Suppressor macrophage treated with lipopolysaccharide for 4 hours (primary cell): ENCODE data around the gene FUBP3.

Source experiments
- DNase-seq: peaks from one replicate; pipeline ENCODE4 v3.0.0-alpha.2; 2020

Gene FUBP3, protein sequence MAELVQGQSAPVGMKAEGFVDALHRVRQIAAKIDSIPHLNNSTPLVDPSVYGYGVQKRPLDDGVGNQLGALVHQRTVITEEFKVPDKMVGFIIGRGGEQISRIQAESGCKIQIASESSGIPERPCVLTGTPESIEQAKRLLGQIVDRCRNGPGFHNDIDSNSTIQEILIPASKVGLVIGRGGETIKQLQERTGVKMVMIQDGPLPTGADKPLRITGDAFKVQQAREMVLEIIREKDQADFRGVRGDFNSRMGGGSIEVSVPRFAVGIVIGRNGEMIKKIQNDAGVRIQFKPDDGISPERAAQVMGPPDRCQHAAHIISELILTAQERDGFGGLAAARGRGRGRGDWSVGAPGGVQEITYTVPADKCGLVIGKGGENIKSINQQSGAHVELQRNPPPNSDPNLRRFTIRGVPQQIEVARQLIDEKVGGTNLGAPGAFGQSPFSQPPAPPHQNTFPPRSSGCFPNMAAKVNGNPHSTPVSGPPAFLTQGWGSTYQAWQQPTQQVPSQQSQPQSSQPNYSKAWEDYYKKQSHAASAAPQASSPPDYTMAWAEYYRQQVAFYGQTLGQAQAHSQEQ

DNA sequence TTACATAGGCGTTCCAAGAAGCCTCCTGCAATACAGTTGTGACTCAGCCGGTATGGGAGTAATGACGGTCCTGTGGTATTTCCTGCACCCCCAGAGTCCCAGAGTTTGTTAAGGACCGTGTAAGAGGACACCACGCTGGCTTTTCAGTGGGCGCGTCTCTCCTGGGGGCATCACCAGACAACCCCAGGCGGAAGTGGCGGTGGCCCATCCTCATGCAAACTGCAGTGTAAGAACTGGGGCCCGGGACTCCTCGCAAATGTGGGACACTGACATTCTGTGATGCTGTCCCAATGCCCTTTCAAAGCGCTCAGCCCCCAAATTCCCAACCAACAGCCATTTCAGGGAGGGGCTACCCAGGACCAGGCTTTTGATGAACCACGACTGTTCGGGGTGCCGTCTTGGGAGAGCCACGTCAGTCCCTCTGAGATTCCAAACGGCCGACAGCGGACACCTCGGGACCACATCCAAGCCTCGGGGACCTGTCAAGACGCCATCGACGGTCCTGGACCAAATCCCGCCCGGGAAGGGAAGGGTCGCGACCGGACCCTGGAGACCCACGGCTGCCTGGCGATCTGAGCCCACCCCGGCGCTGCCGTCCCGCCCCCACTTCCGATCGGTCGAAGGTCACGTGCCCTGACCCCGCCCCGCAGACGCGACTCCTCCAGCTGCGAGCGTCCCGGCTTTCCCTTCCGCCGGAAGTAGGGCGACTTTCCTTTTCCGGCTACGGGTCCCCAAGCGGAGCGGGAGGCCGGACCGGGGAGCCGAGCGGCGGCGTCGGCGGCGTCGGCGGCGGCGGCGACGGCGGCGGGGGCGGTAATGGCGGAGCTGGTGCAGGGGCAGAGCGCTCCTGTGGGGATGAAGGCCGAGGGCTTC is at the start of gene FUBP3:
TSS of gene FUBP3 (plus strand) at position 713 of the 873 bp plus-strand sequence. CDS start at position 817, 104 bp downstream.
- DNase-seq, result peak; percentile 95

DNA sequence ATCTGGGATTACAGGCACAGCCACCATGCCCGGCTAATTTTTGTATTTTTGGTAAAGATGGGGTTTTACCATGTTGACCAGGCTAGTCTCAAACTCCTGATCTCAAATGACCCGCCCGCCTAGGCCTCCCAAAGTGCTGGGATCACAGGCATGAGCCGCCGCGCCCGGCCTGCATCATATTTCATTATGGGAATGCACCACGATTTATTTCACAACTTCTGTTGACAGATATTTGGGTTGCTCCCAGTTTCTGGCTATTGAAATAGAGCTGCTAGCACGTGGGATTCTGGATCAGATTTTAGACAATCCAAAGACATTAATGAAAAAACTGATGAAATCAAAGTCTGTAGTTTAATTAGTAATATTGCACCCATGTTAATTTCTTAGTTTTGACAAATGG is 48.4 kb upstream of the FUBP3 start:
- no peak for DNase-seq

DNA sequence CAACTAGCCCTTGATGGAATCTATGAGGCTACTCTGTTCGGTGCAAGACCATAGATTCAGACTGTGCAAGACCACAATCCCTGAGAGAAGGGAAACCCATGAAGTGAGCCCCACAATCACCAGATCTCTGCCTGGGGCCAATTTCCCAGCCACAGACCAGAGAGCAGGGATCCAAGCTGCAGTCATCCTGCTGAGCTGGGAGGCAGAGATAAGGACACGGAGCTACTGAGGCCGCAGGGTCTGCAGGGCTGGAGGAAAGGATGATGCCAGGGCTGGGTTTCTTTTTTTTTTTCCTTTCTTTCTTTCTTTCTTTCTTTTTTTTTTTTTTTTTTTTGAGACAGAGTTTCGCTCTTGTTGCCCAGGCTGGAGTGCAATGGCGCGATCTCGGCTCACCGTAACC is 47.7 kb upstream of the FUBP3 start:
- DNase-seq, result no peak

DNA sequence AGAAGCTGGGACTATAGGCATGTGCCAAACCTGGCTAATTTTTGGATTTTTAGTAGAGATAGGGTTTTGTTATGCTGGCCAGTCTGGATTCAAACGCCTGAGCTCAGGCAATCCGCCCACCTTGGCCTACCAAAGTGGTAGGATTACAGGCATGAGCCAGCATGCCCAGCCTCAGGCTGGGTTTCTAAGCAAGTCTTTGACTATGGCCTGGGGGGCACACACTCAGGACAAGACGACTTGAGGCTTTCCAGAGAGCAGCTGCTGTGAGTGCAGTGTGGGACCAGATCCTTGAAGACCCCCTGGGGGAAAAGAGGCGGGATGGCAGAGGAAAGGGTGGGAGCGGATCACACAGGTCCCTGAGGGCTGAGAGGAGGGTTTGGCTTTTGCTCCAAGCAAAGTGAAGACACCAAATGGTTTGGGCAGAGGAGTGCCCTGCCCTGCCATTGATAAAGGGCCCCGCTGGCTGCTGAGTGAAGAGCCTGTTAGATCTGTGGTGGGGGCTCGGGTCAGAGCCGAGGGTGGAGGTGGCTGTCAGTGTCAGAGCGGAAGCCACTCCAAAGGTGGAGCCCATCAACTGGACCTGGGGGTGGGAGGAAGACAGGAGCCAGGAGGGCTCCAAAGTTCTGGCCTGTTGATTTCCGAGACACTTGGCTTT is 46.8 kb upstream of the FUBP3 start:
- DNase-seq, result no peak

DNA sequence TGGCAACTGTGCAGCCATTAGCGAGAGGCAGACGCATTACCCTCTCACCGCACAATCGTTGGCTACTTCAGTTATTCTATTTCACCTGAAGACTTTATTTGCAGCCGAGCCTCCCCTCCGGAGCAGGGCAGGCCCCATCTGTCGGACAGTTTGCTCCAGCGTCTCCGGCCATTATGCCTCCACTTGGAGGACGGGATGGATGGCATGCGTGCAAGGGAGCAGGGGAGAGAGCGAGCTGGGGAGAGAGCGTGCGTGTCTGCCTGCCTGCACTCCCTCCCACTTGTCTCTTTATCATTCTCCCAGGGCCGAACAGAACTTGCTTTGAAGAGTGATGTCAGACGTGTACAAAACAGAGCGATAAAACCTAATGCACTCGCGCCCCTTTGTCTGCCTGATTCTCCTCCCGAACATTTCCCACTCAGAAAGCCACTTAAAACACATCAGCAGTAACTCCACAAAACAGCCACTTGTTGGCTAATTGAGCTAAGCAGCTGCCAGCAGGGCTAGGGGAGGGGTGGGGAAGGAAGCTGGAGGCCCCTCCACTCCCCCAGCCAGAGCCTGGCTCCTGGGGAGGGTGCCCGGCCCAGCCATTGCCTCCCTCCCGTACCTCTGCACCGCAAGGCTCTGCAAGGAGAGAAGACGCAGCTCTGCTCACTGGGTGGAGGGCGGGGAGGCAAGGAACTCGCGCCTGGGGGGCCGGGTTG is 43.4 kb upstream of the FUBP3 start:
- DNase-seq, result no peak

DNA sequence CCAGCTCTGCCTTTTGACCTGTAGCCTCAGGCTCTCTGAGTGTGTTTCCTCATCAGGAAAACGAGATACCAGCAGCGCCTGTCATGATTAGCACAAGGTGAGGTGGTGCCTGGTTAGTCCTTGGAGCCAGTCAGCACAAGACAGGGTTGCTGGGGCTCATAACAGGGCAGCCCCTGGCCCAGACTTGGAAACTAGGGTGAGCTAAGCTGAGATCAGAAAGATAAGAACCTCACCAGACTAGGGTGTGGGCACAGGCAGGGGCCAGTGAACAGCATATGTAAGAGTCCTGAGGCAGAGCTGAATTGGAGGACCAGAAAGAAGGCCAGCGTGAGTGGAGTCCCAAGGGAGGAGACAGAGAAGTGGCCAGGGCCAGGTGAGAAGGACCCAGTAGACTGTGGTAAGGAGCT is 42.7 kb upstream of the FUBP3 start:
- DNase-seq, result no peak

DNA sequence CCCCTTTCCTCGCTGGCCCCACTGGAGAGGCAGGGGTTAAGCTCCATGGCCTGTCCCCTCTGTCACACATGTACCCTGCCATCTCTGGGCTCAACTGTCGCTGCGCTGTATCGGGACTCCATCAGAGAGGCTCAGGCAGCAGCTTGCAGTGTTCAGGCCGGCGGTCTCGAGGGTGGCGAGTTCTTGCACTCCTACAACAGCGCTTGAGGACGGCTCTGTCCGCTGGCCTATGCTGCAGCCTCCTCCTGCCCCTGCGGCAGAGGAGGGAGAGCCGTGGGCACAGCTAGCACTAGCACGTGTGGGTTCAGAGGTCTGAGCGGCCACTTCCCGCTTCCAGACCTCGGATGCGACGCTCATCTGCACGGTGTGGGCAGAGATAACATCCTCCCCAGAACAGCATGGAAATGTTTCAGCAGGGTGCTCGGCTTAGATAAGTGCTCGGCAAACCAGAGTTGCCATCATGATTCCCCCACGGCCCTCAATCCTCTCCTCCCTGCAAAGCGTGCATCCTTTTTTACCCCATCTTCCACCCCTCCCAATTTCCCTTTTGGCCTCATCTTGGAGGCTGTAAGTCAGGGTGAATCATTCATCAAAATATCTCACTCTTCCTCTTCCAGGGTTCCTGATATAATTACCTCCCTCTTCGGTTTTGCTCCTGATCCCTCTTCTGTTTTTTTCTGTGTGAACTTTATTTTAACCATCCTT is 41.9 kb upstream of the FUBP3 start:
- DNase-seq, result peak; percentile 20

DNA sequence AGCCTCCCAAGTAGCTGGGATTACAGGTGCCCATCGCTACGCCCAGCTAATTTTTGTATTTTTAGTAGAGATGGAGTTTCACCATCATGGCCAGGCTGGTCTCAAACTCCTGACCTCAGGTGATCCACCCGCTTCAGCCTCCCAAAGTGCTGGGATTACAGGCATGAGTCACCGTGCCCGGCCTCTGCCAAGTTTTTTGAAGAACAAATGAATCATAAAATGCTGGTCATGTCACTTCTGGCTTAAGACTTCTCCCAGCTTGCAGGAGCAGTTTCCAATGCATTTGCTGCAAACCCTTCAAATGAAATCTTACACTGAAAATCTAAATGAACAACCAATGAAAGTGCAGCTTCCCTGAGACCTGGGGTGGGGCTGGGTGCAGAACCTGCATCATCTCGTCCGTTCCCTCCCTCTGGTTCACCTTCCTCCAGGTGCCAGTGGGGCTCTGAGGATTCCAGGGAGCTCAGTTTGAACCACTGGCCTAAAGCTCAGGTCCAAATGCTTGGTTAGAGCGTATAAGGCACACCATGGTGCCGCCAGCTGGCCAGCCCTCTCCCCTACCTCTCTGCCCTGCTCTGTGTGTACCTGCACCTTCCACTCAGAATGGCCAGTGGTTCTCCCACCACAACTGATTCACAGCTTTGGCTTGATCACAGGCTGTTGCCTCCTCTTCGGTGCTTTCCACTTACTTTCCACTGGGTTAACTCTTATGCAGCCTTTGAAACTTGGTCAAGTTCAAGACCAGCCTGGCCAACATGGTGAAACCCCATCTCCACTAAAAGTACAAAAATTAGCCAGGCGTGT is 39.8 kb upstream of the FUBP3 start:
- no peak for DNase-seq

DNA sequence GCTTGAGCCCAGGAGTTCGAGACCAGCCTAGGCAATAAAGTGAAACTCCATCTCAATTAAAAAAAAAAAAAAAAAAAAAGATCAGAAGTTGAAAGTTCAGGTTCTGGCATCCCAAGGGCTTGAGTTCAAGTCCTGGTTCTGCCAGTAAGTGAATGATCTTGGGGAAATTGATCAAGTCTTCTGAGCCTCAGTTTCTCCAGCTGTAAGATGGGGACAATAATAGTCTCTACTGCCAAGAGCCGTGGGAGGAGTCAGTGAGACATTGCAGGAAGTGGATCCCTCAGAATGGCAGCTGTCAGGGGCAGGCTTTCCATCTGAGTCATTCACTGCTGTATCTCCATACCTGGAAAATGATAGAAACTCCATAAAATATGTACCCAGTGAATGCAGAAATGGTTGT is 37.8 kb upstream of the FUBP3 start:
- DNase-seq, result no peak

DNA sequence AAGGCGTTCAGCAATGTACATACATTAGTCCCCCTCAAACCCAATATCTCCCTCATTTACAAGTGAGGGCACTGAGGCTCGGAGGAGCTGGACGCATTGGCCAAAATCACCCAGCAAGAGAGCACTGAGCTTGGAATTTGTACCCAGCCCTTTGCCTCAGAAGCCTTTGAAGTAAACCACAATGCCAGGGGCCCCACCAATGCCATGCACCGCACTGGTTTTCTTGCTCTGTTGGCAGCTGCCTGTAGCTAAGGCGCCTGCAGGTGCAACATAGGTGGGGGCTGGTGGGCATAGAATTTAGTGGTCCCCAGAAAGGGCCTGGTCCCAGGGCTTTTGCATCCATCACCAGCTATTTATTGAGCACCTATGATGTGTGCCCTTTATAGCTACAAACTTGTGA is 37.3 kb upstream of the FUBP3 start:
- DNase-seq, result no peak

DNA sequence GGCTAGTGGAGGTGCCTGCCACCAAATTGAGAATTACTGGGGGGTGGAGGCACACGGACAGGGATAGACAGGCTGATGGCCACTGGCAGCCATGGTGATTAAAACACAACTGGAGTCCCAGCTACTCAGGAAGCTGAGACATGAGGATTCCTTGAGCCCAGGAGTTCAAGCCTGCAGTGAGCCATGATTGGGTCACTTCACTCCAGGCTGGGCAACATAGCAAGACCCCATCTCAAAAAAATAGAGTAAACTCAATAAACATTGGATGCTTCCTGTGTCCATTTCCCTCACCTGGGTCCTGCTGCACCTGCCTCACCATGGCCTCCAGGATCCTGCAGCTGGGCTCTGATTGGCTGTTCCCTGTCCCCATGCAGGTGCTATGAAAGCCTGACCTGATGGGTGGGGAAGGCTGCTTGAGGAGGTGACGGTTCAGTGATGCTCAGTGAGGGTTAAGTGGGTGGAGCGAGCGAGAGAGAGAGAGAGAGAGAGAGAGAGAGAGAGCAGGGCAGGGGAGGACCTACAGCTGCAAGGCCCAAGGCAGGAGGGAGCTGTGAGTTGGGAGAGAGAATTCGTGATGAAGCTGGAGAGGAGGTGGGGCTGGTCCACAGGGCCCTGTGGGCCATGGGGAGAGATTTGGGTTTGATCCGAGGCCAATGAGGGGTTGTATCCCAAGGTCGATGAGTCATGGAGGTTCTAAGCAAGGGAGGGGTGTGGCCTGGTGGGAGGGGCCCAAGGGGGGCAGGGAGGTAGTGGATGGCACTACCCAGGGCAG is 36.7 kb upstream of the FUBP3 start:
- DNase-seq, result no peak

DNA sequence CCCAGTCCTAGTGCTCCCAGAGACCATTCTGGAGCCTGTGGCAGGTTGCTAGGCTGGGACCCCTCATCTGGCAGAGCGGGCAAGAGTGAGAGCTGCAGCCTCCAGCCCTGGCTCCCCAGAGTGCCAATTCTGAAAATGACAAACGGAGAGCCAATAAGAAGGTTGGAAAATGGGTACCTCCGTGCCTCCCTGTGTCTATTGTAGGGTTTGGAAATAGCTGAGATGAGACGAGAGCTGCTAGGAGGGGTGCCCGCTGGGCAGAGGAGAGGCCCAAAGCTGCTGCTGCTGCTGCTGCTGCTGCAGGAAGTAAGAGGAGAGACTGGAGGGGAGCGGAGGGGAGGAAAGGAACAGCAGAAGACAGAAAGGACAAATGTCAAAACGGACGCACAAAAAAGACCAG is 36.0 kb upstream of the FUBP3 start:
- DNase-seq, result no peak

DNA sequence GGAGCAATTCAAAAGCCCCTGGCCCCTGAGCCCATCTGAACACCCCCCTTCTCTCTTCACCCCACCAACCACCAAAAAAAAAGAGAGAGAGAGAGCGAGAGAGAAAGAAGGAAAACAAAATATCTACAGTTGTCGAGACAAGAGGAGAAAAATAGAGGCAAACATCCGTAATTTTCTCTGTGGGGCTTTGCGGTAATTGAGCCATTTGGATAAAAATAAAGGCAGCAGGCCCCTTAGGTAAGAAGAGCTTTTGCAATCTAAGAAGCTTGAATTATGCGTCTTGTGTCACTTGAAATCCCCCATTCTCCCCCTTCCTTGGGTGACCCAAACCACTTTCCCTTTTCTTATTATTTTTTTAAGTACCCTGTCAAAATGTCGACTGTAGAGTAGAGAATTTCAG is 35.5 kb upstream of the FUBP3 start:
- no peak for DNase-seq

DNA sequence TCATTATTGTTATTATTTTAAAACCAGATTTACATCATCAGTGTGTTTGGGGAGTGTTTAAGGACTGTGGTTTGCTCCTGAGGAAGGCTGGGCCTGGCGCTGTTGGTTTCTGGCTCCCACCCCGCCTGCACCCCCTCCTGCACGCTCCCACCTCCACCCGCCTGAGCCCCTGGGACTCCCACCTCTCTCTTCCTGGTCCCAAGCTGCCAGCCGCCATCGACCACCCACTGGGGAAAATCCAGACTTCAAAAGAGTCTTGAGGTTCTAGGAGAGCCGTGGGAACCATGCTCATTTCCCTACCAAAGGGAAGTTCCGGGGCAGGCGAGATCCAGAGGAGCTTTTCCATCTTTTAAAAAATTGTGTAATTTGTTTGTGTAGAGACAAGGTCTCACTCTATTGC is 35.0 kb upstream of the FUBP3 start:
- no peak for DNase-seq

DNA sequence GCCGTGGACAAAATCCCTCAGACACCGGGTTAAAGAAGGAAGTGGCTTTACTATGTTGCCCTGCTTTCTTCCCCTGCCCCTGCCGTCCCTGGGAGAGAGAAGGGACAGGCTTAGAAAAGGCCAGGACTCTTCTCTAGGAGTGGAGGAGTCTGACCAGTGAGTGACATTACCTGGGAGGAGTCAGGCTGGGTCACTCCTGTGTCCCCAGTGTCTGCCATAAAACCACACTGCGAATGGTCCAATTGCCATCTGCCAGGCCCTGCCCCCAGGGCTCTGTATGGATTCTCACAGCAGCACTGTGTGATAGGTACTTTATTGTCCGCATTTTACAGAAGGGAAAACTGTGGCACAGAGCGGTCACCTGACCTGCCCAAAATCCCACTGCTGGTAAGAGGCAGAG is 31.3 kb upstream of the FUBP3 start:
- DNase-seq, result no peak

DNA sequence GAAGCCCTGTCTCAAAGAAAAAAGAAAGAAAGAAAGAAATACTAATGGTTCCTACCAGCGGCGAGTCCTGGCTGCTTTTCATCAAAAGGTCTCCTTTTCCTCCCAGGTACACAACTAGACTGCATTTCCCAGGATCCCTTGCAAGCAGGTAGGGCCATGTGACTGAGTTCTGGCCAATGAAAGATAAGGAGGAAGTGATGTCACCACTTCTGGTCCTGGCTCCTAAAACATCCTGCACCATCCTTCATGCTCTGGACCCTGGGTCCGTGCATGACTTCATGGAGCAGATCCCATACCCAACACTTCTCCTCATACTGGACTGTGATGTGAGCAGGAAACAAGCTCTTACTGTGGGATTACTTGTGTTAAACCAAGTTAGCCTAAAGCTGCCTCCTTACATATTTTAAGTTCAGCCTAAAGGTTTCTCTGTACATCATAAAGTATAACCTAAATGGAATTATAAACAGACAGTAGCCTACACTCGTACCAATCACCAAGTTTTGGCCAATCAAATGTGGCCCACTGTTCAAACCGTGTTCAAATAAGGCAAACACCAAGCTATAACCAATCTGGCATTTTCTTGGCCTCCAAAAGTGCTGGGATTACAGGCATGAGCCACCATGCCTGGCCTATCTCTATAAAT is 30.2 kb upstream of the FUBP3 start:
- DNase-seq, result no peak

DNA sequence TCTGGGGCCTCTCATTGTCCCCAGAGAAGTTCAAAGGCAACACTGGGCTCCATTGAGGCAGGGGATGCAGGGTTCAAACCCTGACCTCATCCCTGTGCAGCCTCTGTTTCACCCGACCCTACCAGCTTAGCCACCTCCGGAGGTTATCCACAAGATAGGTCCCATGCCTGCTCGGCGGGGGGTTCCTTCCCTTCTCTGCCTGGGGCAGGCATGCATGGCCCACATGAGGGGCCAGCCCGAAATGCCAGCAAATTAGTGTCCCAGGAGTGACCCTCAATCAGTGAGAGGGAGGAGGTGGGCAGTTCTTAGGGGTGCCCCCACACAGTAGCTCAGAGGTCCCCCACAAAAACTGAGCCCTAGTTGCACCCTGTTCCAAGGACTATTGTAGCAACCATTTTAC is 24.8 kb upstream of the FUBP3 start:
- DNase-seq, result no peak

DNA sequence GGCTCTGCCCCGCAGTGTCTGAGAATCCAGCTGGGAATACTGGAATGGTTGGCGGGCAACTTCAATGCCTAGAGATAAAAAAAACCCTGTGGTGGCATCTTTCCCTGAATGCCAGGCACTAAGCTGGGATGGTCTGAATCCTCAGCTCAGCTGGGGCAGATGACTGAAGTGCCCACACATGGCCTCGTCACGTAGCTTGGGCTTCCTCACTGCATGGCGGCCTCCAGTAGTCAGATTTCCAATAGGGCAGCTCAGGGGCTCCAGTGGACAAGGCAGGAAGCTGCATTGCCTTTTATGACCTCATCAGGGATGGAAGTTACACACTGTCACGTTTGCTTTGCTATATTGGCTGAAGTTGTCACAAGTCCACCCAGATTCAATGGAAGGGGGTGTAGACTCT is 24.3 kb upstream of the FUBP3 start:
- no peak for DNase-seq

DNA sequence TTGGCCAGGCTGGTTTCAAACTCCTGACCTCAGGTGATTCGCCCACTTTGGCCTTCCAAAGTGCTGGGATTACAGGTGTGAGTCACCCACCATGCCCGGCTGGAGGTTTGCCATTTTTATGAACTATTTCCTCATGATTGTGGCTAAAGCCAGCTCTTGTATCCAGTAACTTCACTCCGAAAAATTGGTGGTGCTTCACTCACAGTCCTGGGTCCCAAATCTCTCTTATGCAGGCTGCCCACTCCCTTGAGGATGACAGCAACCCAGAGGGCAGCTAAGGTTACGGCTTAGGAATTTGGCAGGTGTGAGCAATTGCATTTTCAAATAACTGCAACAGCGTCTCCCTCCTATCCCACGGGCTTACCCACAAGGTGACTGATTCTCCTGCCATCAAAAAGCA is 23.4 kb upstream of the FUBP3 start:
- no peak for DNase-seq
